IPS-18a (cell line): ENCODE results near the gene GPR183.

ENCODE experiments used
- H3K27ac ChIP-seq: one replicate; pipeline ENCODE4 v1.5.1; 2013; ENCODE audit warnings: low read length
- H3K27me3 ChIP-seq: one replicate; pipeline ENCODE4 v1.6.1; 2013; ENCODE audit warnings: mild to moderate bottlenecking, low read length; ENCODE audit not compliant: control insufficient read depth, insufficient read depth
- H3K36me3 ChIP-seq: one replicate; pipeline ENCODE4 v1.6.1; 2013; ENCODE audit warnings: low read depth, low read length; ENCODE audit not compliant: control insufficient read depth
- H3K4me1 ChIP-seq: one replicate; pipeline ENCODE4 v1.6.1; 2013; ENCODE audit warnings: low read depth, low read length; ENCODE audit not compliant: control insufficient read depth
- H3K4me3 ChIP-seq: one replicate; pipeline ENCODE4 v1.5.1; 2013; ENCODE audit warnings: low read length
- H3K9ac ChIP-seq: one replicate; pipeline ENCODE4 v1.6.1; 2013; ENCODE audit warnings: mild to moderate bottlenecking, low read length, moderate library complexity
- H3K9me3 ChIP-seq: one replicate; pipeline ENCODE4 v1.6.1; 2013; ENCODE audit warnings: low read depth, low read length; ENCODE audit not compliant: control insufficient read depth

Gene GPR183

GRCh38 chr13:99299256-99299919 is 7.8 kb downstream of the GPR183 start:
- H3K4me3 ChIP-seq: no peak overlapping the region
- H3K9ac ChIP-seq: no peak overlapping the region
- no peaks in the 10 kb centered on the region for H3K27me3 ChIP-seq
- no peaks in the 10 kb centered on the region for H3K4me1 ChIP-seq
- no peaks in the 10 kb centered on the region for H3K9me3 ChIP-seq
- H3K36me3 ChIP-seq: peaks cover 4% of the 10 kb centered on the region
- H3K27ac ChIP-seq: no peak overlapping the region

GRCh38 chr13:99298056-99298455 is 9.1 kb downstream of the GPR183 start:
- no peak overlapping the region for H3K4me3 ChIP-seq
- no peaks in the 10 kb centered on the region for H3K4me1 ChIP-seq
- no peaks in the 10 kb centered on the region for H3K9me3 ChIP-seq
- H3K9ac ChIP-seq: no peak overlapping the region
- H3K27me3 ChIP-seq: no peaks in the 10 kb centered on the region
- peaks cover 4% of the 10 kb centered on the region for H3K36me3 ChIP-seq
- no peak overlapping the region for H3K27ac ChIP-seq

- Histone ChIP-seq H3K9me3 (no peaks in the 10 kb centered on the region), H3K27me3 (no peaks in the 10 kb centered on the region), H3K4me1 (no peaks in the 10 kb centered on the region), H3K27ac (no peak overlapping the region), H3K4me3 (no peak overlapping the region), H3K36me3 (peaks cover 4% of the 10 kb centered on the region), H3K9ac (no peak overlapping the region)
These were observed 9.9 kb downstream of the GPR183 start for GRCh38 chr13:99297331-99297730.

- peaks cover 4% of the 10 kb centered on the region for H3K36me3 ChIP-seq
- H3K9me3 ChIP-seq: no peaks in the 10 kb centered on the region
- H3K4me3 ChIP-seq: no peak overlapping the region
- no peaks in the 10 kb centered on the region for H3K27me3 ChIP-seq
- H3K27ac ChIP-seq: no peak overlapping the region
- no peak overlapping the region for H3K9ac ChIP-seq
- no peaks in the 10 kb centered on the region for H3K4me1 ChIP-seq
These were observed 10.8 kb downstream of the GPR183 start for GRCh38 chr13:99296398-99296797.

- Histone ChIP-seq H3K4me1 (no peaks in the 10 kb centered on the region), H3K9me3 (no peaks in the 10 kb centered on the region), H3K36me3 (peaks cover 4% of the 10 kb centered on the region), H3K27ac (no peak overlapping the region), H3K4me3 (no peak overlapping the region), H3K9ac (no peak overlapping the region), H3K27me3 (no peaks in the 10 kb centered on the region)
These were observed 11.5 kb downstream of the GPR183 start for GRCh38 chr13:99295488-99296252.

- Histone ChIP-seq H3K4me1 (no peaks in the 10 kb centered on the region), H3K9me3 (no peaks in the 10 kb centered on the region), H3K27me3 (no peaks in the 10 kb centered on the region), H3K36me3 (peaks cover 4% of the 10 kb centered on the region), H3K4me3 (no peak overlapping the region), H3K27ac (no peak overlapping the region), H3K9ac (no peak overlapping the region)
These were observed 12.2 kb downstream of the GPR183 start for GRCh38 chr13:99294958-99295357.

- peaks cover 4% of the 10 kb centered on the region for H3K36me3 ChIP-seq
- no peak overlapping the region for H3K4me3 ChIP-seq
- H3K27me3 ChIP-seq: no peaks in the 10 kb centered on the region
- no peak overlapping the region for H3K27ac ChIP-seq
- H3K4me1 ChIP-seq: no peaks in the 10 kb centered on the region
- H3K9me3 ChIP-seq: no peaks in the 10 kb centered on the region
- no peak overlapping the region for H3K9ac ChIP-seq
These were observed 13.0 kb downstream of the GPR183 start for GRCh38 chr13:99294198-99294597.

- H3K36me3 ChIP-seq: peaks cover 4% of the 10 kb centered on the region
- H3K27ac ChIP-seq: no peak overlapping the region
- no peak overlapping the region for H3K9ac ChIP-seq
- no peaks in the 10 kb centered on the region for H3K27me3 ChIP-seq
- no peaks in the 10 kb centered on the region for H3K9me3 ChIP-seq
- no peak overlapping the region for H3K4me3 ChIP-seq
- H3K4me1 ChIP-seq: no peaks in the 10 kb centered on the region
These were observed 14.0 kb downstream of the GPR183 start for GRCh38 chr13:99293178-99293577.

GRCh38 chr13:99290894-99291293 is 16.3 kb downstream of the GPR183 start:
- H3K27me3 ChIP-seq: no peaks in the 10 kb centered on the region
- peaks cover 4% of the 10 kb centered on the region for H3K36me3 ChIP-seq
- no peaks in the 10 kb centered on the region for H3K9me3 ChIP-seq

GRCh38 chr13:99289674-99290337 is 17.4 kb downstream of the GPR183 start:
- H3K4me1 ChIP-seq: no peaks in the 10 kb centered on the region
- no peak overlapping the region for H3K27ac ChIP-seq
- H3K9me3 ChIP-seq: no peaks in the 10 kb centered on the region
- H3K4me3 ChIP-seq: no peak overlapping the region
- no peak overlapping the region for H3K9ac ChIP-seq
- no peaks in the 10 kb centered on the region for H3K36me3 ChIP-seq
- no peaks in the 10 kb centered on the region for H3K27me3 ChIP-seq

More at GRCh38 chr13:99290894-99291293, 16.3 kb downstream of the GPR183 start:
- Histone ChIP-seq H3K9ac (no peak overlapping the region), H3K4me1 (no peaks in the 10 kb centered on the region), H3K27ac (no peak overlapping the region), H3K4me3 (no peak overlapping the region)

GRCh38 chr13:99289271-99289670 is 17.9 kb downstream of the GPR183 start:
- H3K9me3 ChIP-seq: no peaks in the 10 kb centered on the region
- H3K27ac ChIP-seq: no peak overlapping the region
- H3K27me3 ChIP-seq: no peaks in the 10 kb centered on the region
- no peak overlapping the region for H3K9ac ChIP-seq
- H3K36me3 ChIP-seq: no peaks in the 10 kb centered on the region
- H3K4me3 ChIP-seq: no peak overlapping the region
- H3K4me1 ChIP-seq: no peaks in the 10 kb centered on the region
